Activated naive CD8-positive, alpha-beta T cell treated with anti-CD3 and anti-CD28 coated beads, Interleukin-2, amount 50 U/mL, for 24 hours (primary cell): Measurements from ENCODE around the gene FCRL5.
A peak's percentile ranks its signal among the peaks of the same experiment; 100 is the strongest.

ENCODE experiments used
- ATAC-seq: fragments of 150-1000 bp; cut with Tn5 transposase; one replicate; pipeline ENCODE4 v1.10.0; 2021
- DNase-seq: peaks from one replicate; pipeline ENCODE4 v3.0.0; 2021
- H3K27ac Mint-ChIP-seq: one replicate; pipeline ENCODE4 v1.8.0; 2021; ENCODE audit warnings: mild to moderate bottlenecking, mixed read lengths
- H3K27me3 Mint-ChIP-seq: one replicate; pipeline ENCODE4 v1.8.0; 2021; ENCODE audit warnings: mixed read lengths
- H3K36me3 Mint-ChIP-seq: one replicate; pipeline ENCODE4 v1.8.0; 2021; ENCODE audit warnings: low read depth, mixed read lengths
- H3K4me1 Mint-ChIP-seq: one replicate; pipeline ENCODE4 v1.8.0; 2021; ENCODE audit warnings: mixed read lengths
- H3K4me3 Mint-ChIP-seq: one replicate; pipeline ENCODE4 v1.8.0; 2021; ENCODE audit warnings: mild to moderate bottlenecking, moderate library complexity, mixed read lengths
- H3K9me3 Mint-ChIP-seq: one replicate; pipeline ENCODE4 v1.8.0; 2021; ENCODE audit warnings: mixed read lengths

Gene FCRL5

GRCh38 chr1:157551694-157552693 lies at the start of gene FCRL5:
Gene FCRL5, minus strand, starts transcription at chr1:157552515. Its CDS starts 153 bp downstream, at chr1:157552362.
- no peak within 1 kb of the TSS for H3K27ac Mint-ChIP-seq
- H3K4me3 Mint-ChIP-seq = peak within 1 kb of the TSS; percentile 32
- no peak for DNase-seq
- H3K36me3 Mint-ChIP-seq = no peaks in the 10 kb centered on the region
- H3K27me3 Mint-ChIP-seq = peaks cover 6% of the 10 kb centered on the region
- H3K4me1 Mint-ChIP-seq = peaks cover 12% of the 10 kb centered on the region
- no peak for ATAC-seq
- H3K9me3 Mint-ChIP-seq = no peaks in the 10 kb centered on the region

- DNase-seq (no peak), ATAC-seq (no peak)
- H3K27me3 Mint-ChIP-seq = peaks cover 26% of the 10 kb centered on the region
- H3K36me3 Mint-ChIP-seq = no peaks in the 10 kb centered on the region
- no peak overlapping the region for H3K27ac Mint-ChIP-seq
- no peak overlapping the region for H3K4me3 Mint-ChIP-seq
- no peaks in the 10 kb centered on the region for H3K9me3 Mint-ChIP-seq
- H3K4me1 Mint-ChIP-seq = peaks cover 18% of the 10 kb centered on the region
These were observed 47.9 kb upstream of the FCRL5 start for GRCh38 chr1:157600236-157600635.

- Mint-ChIP-seq H3K4me1 (peaks cover 18% of the 10 kb centered on the region), H3K27me3 (peaks cover 24% of the 10 kb centered on the region), H3K27ac (no peak within 1 kb of the TSS), H3K36me3 (no peaks in the 10 kb centered on the region), H3K4me3 (no peak within 1 kb of the TSS), H3K9me3 (no peaks in the 10 kb centered on the region)
- peak; percentile 43 for ATAC-seq
- no peak for DNase-seq
These were observed 45.8 kb upstream of the FCRL5 start, which contains the start of gene FCRL4 for GRCh38 chr1:157597959-157598667. Gene FCRL4, minus strand, starts transcription at chr1:157598085. Its CDS starts 141 bp downstream, at chr1:157597944.

- Mint-ChIP-seq H3K27ac (no peak overlapping the region), H3K9me3 (no peaks in the 10 kb centered on the region), H3K4me1 (peaks cover 18% of the 10 kb centered on the region), H3K4me3 (no peak overlapping the region), H3K36me3 (no peaks in the 10 kb centered on the region), H3K27me3 (peaks cover 17% of the 10 kb centered on the region)
- no peak for DNase-seq
- no peak for ATAC-seq
These were observed 44.1 kb upstream of the FCRL5 start for GRCh38 chr1:157596384-157596783.

- ATAC-seq = no peak
- Mint-ChIP-seq H3K9me3 (no peaks in the 10 kb centered on the region), H3K27me3 (peaks cover 11% of the 10 kb centered on the region), H3K4me3 (no peak overlapping the region), H3K4me1 (peaks cover 18% of the 10 kb centered on the region), H3K27ac (no peak overlapping the region), H3K36me3 (no peaks in the 10 kb centered on the region)
- DNase-seq = no peak
These were observed 43.0 kb upstream of the FCRL5 start for GRCh38 chr1:157595356-157595755.

GRCh38 chr1:157585984-157586383 lies 33.7 kb upstream of the FCRL5 start:
- Mint-ChIP-seq H3K9me3 (no peaks in the 10 kb centered on the region), H3K27me3 (peaks cover 7% of the 10 kb centered on the region), H3K4me1 (peaks cover 6% of the 10 kb centered on the region), H3K4me3 (no peak overlapping the region), H3K36me3 (no peaks in the 10 kb centered on the region), H3K27ac (no peak overlapping the region)
- ATAC-seq (no peak), DNase-seq (no peak)

GRCh38 chr1:157584503-157584902 lies 32.2 kb upstream of the FCRL5 start:
- Mint-ChIP-seq H3K27ac (no peak overlapping the region), H3K36me3 (no peaks in the 10 kb centered on the region), H3K27me3 (peaks cover 7% of the 10 kb centered on the region), H3K9me3 (no peaks in the 10 kb centered on the region), H3K4me3 (no peak overlapping the region), H3K4me1 (peaks cover 10% of the 10 kb centered on the region)
- ATAC-seq (no peak), DNase-seq (no peak)

- DNase-seq (no peak), ATAC-seq (no peak)
- peaks cover 7% of the 10 kb centered on the region for H3K27me3 Mint-ChIP-seq
- no peaks in the 10 kb centered on the region for H3K9me3 Mint-ChIP-seq
- H3K4me3 Mint-ChIP-seq = no peak overlapping the region
- H3K36me3 Mint-ChIP-seq = no peaks in the 10 kb centered on the region
- H3K27ac Mint-ChIP-seq = no peak overlapping the region
- H3K4me1 Mint-ChIP-seq = peaks cover 10% of the 10 kb centered on the region
These were observed 28.5 kb upstream of the FCRL5 start for GRCh38 chr1:157580828-157581210.

GRCh38 chr1:157580179-157580827 lies 28.0 kb upstream of the FCRL5 start:
- no peak for DNase-seq
- ATAC-seq = no peak
- no peak overlapping the region for H3K27ac Mint-ChIP-seq
- H3K4me3 Mint-ChIP-seq = no peak overlapping the region
- H3K36me3 Mint-ChIP-seq = no peaks in the 10 kb centered on the region
- H3K4me1 Mint-ChIP-seq = peaks cover 9% of the 10 kb centered on the region
- no peaks in the 10 kb centered on the region for H3K9me3 Mint-ChIP-seq
- H3K27me3 Mint-ChIP-seq = peaks cover 6% of the 10 kb centered on the region

- DNase-seq (no peak), ATAC-seq (no peak)
- H3K4me3 Mint-ChIP-seq = no peak overlapping the region
- H3K27ac Mint-ChIP-seq = no peak overlapping the region
- H3K9me3 Mint-ChIP-seq = no peaks in the 10 kb centered on the region
- peaks cover 1% of the 10 kb centered on the region for H3K27me3 Mint-ChIP-seq
- H3K36me3 Mint-ChIP-seq = no peaks in the 10 kb centered on the region
- peaks cover 8% of the 10 kb centered on the region for H3K4me1 Mint-ChIP-seq
These were observed 25.1 kb upstream of the FCRL5 start for GRCh38 chr1:157577420-157577819.

GRCh38 chr1:157575744-157576143 lies 23.4 kb upstream of the FCRL5 start:
- Mint-ChIP-seq H3K4me1 (peaks cover 4% of the 10 kb centered on the region), H3K9me3 (no peaks in the 10 kb centered on the region), H3K27me3 (peaks cover 1% of the 10 kb centered on the region), H3K36me3 (no peaks in the 10 kb centered on the region), H3K4me3 (no peak overlapping the region), H3K27ac (no peak overlapping the region)
- ATAC-seq (no peak), DNase-seq (no peak)

- ATAC-seq = no peak
- no peaks in the 10 kb centered on the region for H3K4me1 Mint-ChIP-seq
- H3K9me3 Mint-ChIP-seq = no peaks in the 10 kb centered on the region
- H3K27me3 Mint-ChIP-seq = peaks cover 1% of the 10 kb centered on the region
- no peaks in the 10 kb centered on the region for H3K36me3 Mint-ChIP-seq
- H3K27ac Mint-ChIP-seq = no peak overlapping the region
- no peak overlapping the region for H3K4me3 Mint-ChIP-seq
- no peak for DNase-seq
These were observed 22.5 kb upstream of the FCRL5 start for GRCh38 chr1:157574836-157575235.

- no peaks in the 10 kb centered on the region for H3K27me3 Mint-ChIP-seq
- DNase-seq (no peak), ATAC-seq (no peak)
- H3K9me3 Mint-ChIP-seq = no peaks in the 10 kb centered on the region
- peaks cover 19% of the 10 kb centered on the region for H3K4me1 Mint-ChIP-seq
- H3K27ac Mint-ChIP-seq = no peak overlapping the region
- no peak overlapping the region for H3K4me3 Mint-ChIP-seq
- H3K36me3 Mint-ChIP-seq = no peaks in the 10 kb centered on the region
These were observed 14.4 kb upstream of the FCRL5 start for GRCh38 chr1:157566484-157567300.

GRCh38 chr1:157562515-157562914 lies 10.2 kb upstream of the FCRL5 start:
- DNase-seq = no peak
- H3K4me3 Mint-ChIP-seq = no peak overlapping the region
- H3K36me3 Mint-ChIP-seq = no peaks in the 10 kb centered on the region
- H3K4me1 Mint-ChIP-seq = peaks cover 18% of the 10 kb centered on the region
- H3K9me3 Mint-ChIP-seq = no peaks in the 10 kb centered on the region
- ATAC-seq = no peak
- H3K27me3 Mint-ChIP-seq = peaks cover 6% of the 10 kb centered on the region
- no peak overlapping the region for H3K27ac Mint-ChIP-seq
